Medulla oblongata (tissue), 1 donor: ENCODE results near the gene FXYD2.

Experiments
- DNase-seq: peaks from one replicate; pipeline ENCODE4 v3.0.0-alpha.2; 2015; ENCODE audit errors: extremely low spot score

Gene FXYD2

DNA sequence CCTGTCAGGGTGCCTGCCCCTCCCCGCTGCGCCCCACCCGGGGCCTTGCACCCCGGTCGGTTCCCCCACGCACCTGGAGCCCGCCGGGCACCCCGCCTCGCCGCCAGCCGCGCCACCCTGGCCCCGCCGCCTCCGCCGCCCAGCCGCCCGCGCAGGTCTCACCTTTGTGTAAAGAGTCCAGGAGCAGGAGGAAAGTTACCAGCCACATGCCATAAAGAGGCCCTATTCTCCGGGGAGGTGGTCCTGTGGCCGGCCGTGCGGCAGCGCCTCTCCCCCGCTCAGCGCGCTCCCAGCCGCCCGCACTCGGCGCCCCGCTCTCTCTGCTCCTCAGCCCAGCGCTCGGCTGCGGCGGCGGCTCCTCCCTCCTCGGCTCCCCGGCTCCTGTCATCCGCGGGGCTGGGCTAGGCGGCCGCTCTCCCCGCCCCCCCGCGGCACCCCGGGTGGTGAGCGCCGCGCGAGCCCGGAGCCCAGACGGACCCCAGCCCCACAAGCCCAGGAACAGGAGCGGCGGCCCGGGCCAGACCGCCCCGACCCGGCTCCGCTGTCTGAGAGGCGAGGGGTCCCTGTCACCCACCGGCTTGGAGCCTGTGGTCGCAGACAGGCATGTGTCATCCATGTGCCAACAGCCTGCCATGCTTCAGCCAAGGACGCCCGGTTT, 27.5 kb downstream of the FXYD2 start, which contains the start of gene DSCAML1:
TSS of gene DSCAML1 (minus strand) at position 345 of the 658 bp plus-strand sequence. CDS start at position 208, 137 bp downstream.
- no peak for DNase-seq

DNA sequence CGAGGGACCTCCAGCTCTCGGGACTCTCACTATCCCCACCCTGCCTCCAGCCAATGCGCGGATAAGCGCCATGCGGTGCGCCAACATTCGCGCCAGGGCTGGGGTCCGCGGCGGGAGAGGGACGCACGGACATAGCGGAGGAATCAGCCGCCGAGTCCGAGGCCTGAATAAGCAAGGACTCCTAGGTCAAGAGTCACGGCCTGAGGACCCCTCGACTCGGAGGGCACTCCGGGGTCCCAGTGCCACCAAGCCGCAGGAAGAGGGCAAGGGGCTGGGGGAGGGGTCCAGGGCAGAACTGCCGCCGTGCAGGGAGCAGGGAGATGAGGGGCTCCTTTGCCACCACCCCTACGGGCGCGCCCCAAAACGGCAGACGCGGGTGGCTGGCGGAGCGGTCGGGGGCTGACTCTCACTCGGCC, 28.1 kb downstream of the FXYD2 start:
- no peak for DNase-seq

DNA sequence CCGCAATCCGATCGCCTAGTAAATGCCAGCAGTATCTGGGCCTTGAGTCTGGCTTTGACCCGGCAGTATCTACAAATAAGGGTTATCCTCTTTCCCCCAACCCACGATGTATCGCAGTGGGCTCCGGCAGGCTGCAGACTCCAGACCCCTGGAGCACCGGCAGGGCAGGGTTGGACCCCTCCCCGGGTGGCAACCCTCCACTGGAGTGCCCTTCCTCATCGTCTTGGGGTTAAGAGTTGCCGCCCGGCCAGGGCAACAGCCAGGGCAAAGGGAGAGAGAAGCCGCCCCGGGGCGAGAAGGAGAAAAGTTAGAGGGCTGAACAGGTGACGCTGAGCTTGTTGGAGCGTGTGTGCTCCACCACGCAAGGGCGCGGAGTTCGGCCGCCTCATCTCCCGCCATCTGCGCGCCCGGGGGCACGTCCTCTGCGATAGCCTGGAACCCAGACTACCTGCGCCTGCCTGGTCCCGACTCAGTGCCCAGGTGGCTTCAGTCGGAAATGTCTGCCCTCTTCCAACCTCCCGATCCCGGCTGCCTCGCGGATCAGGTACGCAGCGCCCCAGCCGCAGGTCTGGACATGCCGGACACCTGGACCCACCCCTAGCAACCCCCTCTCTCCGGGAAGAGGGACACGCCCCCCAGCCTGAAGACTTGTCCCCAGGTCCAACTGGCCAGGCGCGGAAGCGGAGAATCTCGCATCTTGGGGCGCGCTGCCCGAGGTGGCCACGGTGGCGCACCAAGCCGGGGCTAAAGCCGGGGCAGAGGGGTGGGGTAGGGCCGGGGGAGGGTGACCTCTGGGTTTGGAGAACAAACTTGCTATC, 28.7 kb downstream of the FXYD2 start:
- no peak for DNase-seq

DNA sequence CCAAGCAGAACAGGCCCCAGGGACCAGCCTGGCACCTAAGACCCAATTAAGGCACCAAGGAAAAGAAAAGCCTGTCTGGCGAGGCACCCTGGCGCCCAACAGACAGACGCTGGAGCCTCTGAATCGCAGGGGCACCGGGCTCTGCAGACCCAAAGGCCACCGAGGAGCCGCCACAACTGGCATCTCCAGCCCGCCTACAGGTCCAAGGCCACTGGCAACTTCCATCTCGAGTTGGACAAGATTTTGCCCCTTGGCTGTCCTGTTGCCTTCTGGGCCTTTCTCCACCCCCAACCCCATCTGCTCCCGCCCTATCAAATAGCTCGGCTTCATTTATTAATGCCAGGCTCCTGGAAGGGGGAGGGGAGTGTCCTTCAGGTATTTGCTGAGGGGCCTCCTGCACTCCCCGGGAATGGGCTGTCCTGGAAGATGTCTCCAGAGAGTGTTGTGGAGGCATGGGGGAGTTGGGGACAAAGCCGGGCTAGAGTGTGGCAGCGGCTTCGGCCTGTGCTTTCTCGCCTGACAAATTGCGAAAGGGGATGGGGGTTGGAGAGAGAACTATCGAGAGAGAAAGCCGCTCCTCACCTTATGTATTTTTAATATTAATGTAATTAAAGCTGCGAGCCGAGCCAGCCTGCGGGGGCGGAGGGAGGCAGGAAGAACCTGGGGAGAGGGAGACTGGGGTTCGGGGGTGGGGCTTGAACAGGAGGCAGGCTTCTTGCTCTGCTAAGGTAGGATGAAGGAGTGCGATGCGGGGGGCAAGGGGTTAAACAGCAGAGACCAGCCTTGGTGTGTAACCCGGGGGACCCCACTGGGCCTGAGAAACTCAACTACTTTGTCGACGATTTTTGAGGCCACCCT, 29.5 kb downstream of the FXYD2 start:
- DNase-seq: no peak

DNA sequence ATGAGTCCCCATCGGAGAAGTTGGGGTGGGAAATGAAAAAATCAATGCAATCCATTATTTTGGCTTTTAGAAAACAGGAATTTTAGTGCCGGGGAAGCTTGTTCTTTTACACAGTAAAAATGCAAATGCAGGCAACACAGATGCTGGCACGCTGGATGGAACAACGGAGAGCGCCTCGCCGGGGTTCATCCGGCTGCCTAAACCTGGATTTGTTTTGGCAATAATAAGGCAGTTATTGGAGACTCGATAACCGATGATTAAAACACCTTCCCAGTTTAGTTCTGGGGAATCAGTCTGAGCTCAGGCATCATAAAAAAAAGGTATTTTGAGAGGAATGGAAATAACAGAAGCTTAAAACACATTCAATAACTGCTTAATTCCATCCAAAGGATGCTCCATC, 30.4 kb downstream of the FXYD2 start:
- no peak for DNase-seq

DNA sequence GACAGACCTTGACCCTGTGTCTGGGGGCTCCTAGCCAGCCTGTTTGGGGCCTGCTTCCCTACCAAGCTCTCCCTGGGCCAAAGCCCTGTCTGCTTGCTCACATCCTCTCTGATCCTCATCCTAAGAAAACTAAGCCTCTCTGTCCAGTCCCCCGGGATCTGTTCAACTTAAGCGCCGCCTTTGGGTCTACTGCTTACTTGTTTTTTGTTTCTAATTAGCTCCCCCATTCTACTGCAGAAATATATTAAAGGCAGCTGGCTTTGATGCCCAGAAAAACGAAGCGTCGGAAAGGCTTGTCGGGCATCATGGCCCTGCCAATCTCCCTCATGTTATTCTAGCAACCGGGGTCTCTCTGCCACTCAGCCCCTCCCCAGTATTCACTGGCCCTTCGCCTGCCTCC, 31.0 kb downstream of the FXYD2 start:
- DNase-seq: no peak

DNA sequence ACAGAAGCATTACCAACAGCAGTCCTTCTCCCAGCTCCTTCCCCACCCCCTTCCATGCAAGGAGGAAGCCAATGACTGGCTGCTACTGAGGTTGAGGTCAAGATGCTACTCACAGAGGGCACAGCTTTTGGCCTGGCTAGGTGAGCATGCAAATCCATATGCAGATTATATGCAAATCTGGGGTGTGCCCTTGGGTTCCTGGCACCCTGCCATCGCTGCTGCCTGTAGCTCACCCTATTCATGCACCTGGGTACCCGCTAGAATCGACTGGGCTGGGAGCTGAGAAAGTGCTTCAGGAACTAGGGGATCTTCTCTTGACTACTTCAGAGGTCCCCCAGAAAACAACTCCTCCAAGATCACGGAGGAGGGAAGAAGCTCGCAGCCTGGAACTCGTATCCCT, 31.6 kb downstream of the FXYD2 start:
- DNase-seq: no peak

DNA sequence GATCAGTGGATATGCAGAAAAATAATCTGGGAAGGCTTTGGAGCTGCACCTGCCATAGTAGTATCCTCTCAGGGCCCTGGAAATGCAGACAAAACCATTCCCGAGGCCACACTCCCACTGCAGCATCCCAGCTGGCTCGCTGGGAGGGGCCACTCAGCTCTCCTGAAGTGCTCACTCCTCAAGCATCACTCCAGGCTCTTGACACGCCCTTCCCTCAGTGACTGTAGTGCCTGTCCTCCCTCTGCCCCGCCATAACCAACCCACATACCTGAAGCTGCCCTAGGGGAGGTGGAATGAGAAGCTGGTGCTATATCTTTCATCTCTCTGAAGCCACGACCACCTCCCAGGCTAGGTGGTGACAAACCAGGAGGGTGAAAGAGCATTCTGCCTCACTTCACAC, 32.3 kb downstream of the FXYD2 start:
- no peak for DNase-seq

DNA sequence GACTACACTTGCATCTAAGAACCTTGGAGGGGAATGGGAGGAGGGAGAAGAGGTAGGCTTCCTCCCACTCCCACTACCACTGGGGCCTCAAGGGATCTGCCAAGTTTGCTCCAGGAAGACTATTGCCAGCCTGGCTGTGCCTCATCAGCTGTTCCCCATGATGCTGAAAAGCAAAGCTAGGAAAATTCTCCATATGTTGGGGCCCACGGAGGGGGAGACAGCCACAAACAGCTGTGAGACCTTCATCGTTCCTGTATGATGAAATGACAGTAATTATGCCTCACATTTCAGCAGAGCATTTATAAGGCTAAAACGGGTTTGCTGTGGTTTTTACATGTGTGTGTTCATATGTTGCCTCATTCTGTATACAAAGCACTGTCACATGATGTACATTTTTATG, 34.3 kb downstream of the FXYD2 start:
- DNase-seq: no peak

DNA sequence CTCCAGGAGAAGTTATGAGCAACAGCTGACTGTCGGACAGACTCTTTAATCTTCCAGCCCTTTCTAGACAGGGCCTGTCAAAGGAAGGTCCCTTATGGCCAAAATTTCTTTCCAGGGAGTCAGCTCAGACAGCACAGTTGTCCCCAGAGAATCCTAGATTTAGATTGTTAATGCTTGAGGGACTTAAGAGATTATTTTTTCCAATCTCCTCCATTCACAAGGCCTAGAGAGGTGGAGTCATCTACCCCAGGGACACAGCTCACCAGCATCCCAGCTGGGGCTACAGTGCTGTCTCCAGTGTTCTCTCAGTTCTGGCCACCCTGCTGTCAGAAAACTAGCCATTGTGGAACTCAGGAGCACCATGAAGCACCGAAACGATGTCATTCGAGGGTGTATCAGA, 35.3 kb downstream of the FXYD2 start:
- no peak for DNase-seq

DNA sequence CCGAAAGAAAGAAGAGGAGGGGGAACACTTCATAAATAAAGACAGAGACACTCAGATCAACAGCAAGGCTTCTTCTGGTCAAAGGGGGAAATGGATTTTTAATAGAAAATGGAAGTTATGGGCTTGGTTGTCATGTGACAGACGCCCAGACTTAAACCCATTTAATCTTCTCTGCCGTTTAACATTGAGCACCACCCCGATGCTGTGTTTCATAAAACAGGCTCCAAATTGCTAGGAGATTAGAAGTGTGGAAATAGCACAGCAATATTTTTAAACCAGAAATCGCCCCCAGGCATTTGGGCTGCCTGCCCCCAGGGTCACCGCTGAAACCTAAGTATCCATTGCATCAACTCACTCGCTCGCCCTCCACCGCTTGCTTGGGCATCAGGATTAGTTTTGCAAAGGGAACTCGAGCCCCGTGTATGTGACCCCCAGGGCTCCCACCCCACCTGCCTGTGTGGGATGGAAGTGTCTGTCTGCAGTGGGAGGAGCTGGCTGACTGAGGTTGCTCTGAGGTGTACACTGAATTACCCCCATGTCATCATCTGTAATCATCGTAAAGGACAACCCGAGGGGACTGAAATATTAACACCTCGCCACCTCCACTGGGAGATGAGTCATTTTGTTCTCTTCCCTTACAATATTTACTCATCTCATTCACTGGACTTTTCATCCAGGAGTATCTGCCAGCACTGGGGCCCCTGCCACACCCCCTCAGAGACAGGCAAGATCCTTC, 38.2 kb downstream of the FXYD2 start:
- DNase-seq: no peak

DNA sequence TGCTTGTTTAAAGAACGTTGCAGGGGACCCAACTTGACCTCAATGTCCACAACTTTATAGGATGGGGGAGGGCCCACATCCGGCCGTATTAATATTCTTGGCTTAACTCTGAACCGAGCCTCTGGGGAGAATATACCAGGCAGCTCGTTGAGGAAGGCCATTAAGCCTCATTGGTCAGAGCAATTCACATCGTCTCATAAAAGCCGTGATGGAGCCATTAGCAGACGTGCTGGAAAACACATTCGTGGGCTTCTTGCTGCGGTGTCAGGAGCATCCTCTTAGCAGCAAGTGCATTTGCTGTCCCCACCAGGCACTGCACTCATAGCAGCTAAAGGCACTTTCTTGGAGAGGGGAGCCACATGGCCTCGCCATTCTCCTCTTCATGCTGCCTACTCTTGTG, 42.4 kb downstream of the FXYD2 start:
- DNase-seq: no peak

DNA sequence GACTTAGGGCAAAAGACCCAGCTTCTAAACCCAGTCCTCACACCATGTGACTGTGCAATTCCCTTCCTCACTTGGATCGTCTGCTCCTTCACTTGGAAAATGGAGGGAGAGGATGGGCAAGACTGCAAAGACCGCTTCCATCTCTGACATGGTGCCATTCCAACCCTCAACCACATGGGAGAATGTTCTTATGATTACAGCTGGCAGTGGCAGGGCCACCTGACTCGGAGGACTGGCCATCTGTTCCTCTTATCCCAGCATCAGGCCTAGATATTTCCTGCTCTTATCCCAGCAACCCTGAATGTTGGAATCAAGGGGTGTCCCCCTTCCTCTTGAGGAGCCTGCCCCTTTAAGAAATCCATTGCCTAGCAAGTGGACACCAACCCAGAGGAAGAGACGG, 42.9 kb downstream of the FXYD2 start:
- no peak for DNase-seq

DNA sequence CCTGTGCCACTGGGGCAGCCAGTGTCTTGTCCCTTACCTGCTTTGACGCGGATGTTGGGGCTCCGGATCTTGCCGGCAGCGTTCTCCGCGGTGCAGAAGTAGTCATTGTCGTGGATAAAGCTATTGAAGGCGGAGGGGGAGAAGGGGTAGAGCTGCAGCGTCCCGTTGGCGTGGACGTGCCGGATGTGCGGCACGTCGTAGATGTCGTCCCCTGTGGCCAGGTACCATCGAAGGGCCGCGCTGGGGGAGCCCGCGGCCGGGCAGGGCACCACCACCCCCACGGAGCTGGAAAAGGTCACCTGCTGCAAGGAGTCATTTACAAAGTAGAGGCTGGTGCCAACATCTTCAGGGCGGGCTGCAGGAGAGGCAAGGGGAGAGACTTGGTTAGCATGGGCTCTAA, 44.1 kb downstream of the FXYD2 start:
- no peak for DNase-seq

DNA sequence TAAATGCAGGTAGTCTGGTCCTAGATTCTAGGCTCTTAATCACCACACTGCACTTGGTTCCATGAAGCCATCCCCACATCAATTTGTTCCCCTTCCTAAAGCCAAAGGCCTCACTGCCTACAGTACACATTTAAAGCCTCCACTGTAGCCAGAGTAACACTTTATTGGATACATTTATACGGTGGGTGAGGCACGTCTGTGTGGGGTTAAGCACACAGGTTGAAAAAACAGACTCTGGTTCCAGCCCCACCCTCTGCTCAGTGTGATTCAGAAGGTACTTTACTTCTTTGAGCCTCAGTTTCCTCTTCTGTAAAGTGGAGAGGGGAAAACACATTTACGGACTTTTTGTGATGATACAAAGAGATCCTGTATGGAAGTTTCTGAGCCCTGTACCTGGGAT, 50.0 kb downstream of the FXYD2 start:
- no peak for DNase-seq

DNA sequence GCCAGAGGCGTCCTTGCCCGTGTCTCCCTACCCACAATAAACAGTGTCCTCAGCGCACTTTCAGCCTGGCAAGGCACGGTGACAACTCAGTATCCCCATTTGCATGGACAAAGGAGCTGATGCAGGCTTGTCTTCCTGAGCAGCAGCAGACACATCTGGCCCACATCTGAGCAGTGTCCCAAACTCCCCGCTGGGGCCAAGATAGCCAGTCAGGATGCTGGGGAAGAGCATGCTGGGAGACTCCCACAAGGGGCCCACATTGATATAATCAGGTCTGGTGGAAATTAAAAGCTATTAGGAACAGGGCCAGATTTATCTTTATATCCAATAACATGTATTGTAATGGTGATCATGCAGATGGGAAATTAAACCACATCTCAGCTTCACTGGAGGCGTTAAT, 52.2 kb downstream of the FXYD2 start:
- peak; percentile 36 for DNase-seq

DNA sequence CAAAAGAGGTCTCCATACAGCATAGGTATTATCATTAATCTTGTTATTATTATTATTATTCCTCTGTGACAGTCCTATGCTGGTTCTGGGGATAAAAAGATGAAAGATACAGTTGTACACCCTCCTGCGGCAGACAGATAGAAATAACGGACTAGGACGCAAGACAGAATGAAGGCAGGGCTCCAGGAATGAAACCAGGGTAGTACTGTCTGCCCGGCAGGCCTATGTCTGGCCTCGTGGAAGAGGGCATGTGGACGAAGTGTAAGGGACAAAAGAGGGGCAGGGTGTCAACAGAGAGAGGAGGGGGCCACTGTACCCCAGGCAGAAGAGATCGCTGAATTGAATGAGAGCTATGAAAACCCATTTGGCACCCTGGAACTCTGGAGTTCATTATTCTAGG, 52.7 kb downstream of the FXYD2 start:
- peak; percentile 28 for DNase-seq

DNA sequence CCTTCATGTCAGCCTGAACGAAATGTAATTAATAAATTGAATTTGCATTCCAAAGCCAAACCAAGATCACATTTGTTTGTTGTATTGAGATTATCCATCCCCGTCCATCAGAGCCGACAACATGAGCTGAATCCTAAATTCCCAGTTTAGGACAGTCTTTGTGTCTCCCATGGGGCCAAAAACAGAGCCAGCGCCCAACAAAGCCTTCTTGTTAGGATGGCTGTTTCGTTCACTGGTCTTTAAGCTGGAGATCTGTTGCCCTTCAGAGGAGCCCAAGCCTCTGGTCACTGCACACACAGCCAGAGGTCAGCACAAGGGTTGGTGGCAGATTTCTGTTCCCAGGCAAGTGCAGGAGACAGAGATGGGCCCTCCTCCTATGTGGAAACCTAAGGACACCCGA, 53.3 kb downstream of the FXYD2 start:
- peak; percentile 94 for DNase-seq

DNA sequence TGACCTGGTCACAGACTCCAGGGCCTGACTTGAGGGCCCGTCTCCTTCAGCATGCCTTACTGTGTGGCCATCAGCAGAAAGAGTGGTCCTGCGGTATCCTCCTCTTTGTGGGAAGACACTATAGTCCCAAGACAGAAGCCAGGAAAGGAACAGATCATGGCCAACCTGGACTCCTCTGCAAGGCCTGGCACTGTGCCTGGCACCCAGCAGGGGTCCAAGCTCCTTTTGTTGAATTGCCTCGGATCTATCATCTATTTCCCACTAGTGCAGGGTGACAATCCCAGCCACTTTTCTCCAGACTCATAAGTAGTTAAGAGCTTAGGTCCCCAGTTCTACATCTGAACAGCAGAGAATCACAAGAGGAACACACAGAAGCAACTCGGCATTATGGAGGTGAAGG, 54.5 kb downstream of the FXYD2 start:
- no peak for DNase-seq
